GM23248 (cell line): ENCODE results near the gene SLX4IP. TPM values are rescaled to one million over a fixed set of nuclear protein-coding genes. Genes with fewer than 3 reads are reported as not detected.

Experiments
- DNase-seq: peaks from one replicate; pipeline ENCODE4 v3.0.0-alpha.2; 2015
- H2AFZ ChIP-seq: fragments of 200-600 bp; sonication (generic); 2 replicates; pipeline ENCODE4 v1.6.1; 2016; ENCODE audit warnings: antibody characterized with exemption
- H3F3A ChIP-seq: fragments of 200-600 bp; sonication (generic); 2 replicates; pipeline ENCODE4 v1.6.1; 2016; ENCODE audit warnings: mild to moderate bottlenecking, antibody characterized with exemption, mixed run types; ENCODE audit not compliant: insufficient read depth
- H3K27ac ChIP-seq: fragments of 200-600 bp; sonication (generic); 2 replicates; pipeline ENCODE4 v1.5.1; 2016; ENCODE audit warnings: mild to moderate bottlenecking
- H3K27me3 ChIP-seq: fragments of 200-600 bp; sonication (generic); replicated peaks from 2 replicates; pipeline ENCODE4 v1.6.1; 2016; ENCODE audit warnings: mild to moderate bottlenecking; ENCODE audit not compliant: insufficient read depth
- H3K36me3 ChIP-seq: fragments of 200-600 bp; sonication (generic); 2 replicates; pipeline ENCODE4 v1.6.1; 2016; ENCODE audit warnings: low read depth, mild to moderate bottlenecking
- H3K4me1 ChIP-seq: fragments of 200-600 bp; sonication (generic); 2 replicates; pipeline ENCODE4 v1.6.1; 2016; ENCODE audit warnings: mild to moderate bottlenecking; ENCODE audit not compliant: insufficient read depth
- H3K4me2 ChIP-seq: fragments of 200-600 bp; sonication (generic); one replicate; pipeline ENCODE4 v1.6.1; 2016; ENCODE audit warnings: mild to moderate bottlenecking; ENCODE audit not compliant: unreplicated experiment
- H3K4me3 ChIP-seq: fragments of 200-600 bp; sonication (generic); 2 replicates; pipeline ENCODE4 v1.5.1; 2016; ENCODE audit warnings: mild to moderate bottlenecking
- H3K79me2 ChIP-seq: fragments of 200-600 bp; sonication (generic); 2 replicates; pipeline ENCODE4 v1.6.1; 2016; ENCODE audit warnings: mild to moderate bottlenecking; ENCODE audit not compliant: insufficient read depth
- H3K9ac ChIP-seq: fragments of 200-600 bp; sonication (generic); 2 replicates; pipeline ENCODE4 v1.6.1; 2016; ENCODE audit warnings: mild to moderate bottlenecking
- H3K9me2 ChIP-seq: fragments of 200-600 bp; sonication (generic); 2 replicates; pipeline ENCODE4 v1.6.1; 2016; ENCODE audit warnings: mixed run types, mild to moderate bottlenecking, moderate library complexity; ENCODE audit not compliant: insufficient read depth
- H3K9me3 ChIP-seq: fragments of 200-600 bp; sonication (generic); one replicate; pipeline ENCODE4 v1.6.1; 2017; ENCODE audit warnings: low read depth
- H4K20me1 ChIP-seq: fragments of 200-600 bp; sonication (generic); 2 replicates; pipeline ENCODE4 v1.6.0; 2016; ENCODE audit not compliant: insufficient read depth
- EZH2 ChIP-seq: fragments of 200-600 bp; sonication (generic); IDR thresholded peaks from 2 replicates; pipeline ENCODE4 v1.6.1; 2018; ENCODE audit warnings: antibody characterized with exemption, mild to moderate bottlenecking; ENCODE audit not compliant: insufficient read depth, poor library complexity, severe bottlenecking
- EZH2phosphoT487 ChIP-seq: fragments of 200-600 bp; sonication (generic); IDR thresholded peaks from 2 replicates; pipeline ENCODE4 v1.6.1; 2018; ENCODE audit warnings: antibody characterized with exemption, moderate library complexity, mild to moderate bottlenecking, low read depth; ENCODE audit not compliant: insufficient read depth
- WGBS, 2 experiments: methylation state at CpG; one replicate each; pipeline ENCODE4 v1.1.6; 2015 to 2017; ENCODE audit warnings: low lambda C conversion rate in 2 of 2, low coverage in 1 of 2; ENCODE audit errors: missing lambda C conversion rate in 2 of 2; 5-methylcytosine and 5-hydroxymethylcytosine counted together
- in situ Hi-C: fragments of 300-500 bp; cut with MboI; formaldehyde crosslinking; loops from 2 replicates; pipeline ENCODE4 v1.15.0; 2020
- polyA plus RNA-seq: library from polyadenylated mRNA; unstranded; fragments of >200 nt; fragmentation: Nextera tagmentation; extraction: Ambion mirVana; gene quantifications from 2 replicates; pipeline ENCODE4 v1.2.1, GENCODE V29; 2016
- total RNA-seq: library from RNA; depleted of rRNA; stranded (reverse); fragments of >200 nt; shearing (Covaris generic); gene quantifications from 2 replicates; pipeline ENCODE4 v1.2.3, GENCODE V29; 2014

SLX4IP gene
- total and polyA plus RNA-seq, 2 experiments from 2014 or later = 3.7 to 3.9 TPM

DNA sequence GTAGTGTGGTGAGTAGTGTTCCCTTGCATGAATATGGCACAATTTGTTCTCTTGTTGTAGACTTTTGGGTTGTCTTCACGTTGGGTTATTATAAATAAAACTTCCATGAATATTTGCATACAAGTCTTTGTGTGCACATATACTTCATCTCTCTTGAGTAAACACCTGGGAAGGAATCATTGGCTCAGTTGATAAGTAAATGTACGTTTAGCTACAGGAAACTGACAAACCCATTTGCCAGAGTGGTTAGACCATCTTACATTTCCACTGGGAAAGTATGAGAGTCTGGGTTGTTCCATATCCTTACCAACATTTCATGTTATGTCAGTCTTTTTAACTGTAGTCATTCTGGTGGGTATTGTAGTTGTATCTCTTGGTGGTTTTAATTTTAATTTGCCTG is 119.2 kb downstream of the SLX4IP start:
- H3K27me3 ChIP-seq = no peaks in the 10 kb centered on the region
- no peak overlapping the region for H3K4me3 ChIP-seq
- peaks cover 15% of the 10 kb centered on the region for H3F3A ChIP-seq
- no peaks in the 10 kb centered on the region for H4K20me1 ChIP-seq
- WGBS, 2 experiments = 86 to 94% methylated on average over 2 of the region's 2 CpGs
- H3K36me3 ChIP-seq = no peaks in the 10 kb centered on the region
- no peak overlapping the region for H3K27ac ChIP-seq
- H3K9me3 ChIP-seq = no peaks in the 10 kb centered on the region
- H3K4me2 ChIP-seq = no peak overlapping the region
- in situ Hi-C loops = loop anchor here (25.0 kb wide), 1 partner anchor 708 kb away; no protein-coding TSS in a partner anchor
- no peak for DNase-seq
- H3K4me1 ChIP-seq = peaks cover 22% of the 10 kb centered on the region
- H3K9me2 ChIP-seq = no peaks in the 10 kb centered on the region
- H2AFZ ChIP-seq = no peak overlapping the region
- H3K9ac ChIP-seq = no peak overlapping the region
- H3K79me2 ChIP-seq = no peaks in the 10 kb centered on the region
- TF ChIP-seq EZH2phosphoT487 (no peak), EZH2 (no peak)

DNA sequence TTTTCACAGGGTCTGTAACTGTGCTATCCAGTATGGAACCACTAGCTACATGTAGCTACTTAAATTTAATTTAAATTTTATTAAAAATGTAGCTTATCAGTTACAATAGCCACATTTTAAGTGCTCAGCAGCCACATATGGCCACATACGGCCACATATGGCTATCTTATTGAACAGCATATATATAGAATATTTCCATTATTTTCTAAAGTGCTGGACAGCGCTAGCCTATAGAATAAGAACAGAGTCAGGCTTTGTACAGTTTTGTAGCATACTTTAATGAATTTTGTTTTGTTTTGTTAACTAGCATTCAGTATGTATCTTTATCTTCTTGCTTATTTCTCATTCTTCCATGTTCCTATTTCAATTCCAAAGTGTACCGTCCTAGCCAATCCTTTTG is 120.3 kb downstream of the SLX4IP start:
- no peak overlapping the region for H3K4me3 ChIP-seq
- H3K4me1 ChIP-seq = peaks cover 24% of the 10 kb centered on the region
- H3K36me3 ChIP-seq = no peaks in the 10 kb centered on the region
- H3K4me2 ChIP-seq = peak overlapping the region; percentile 39
- peak; percentile 9 for DNase-seq
- no peaks in the 10 kb centered on the region for H4K20me1 ChIP-seq
- 95 to 98% methylated on average over 3 of the region's 3 CpGs for WGBS, 2 experiments
- no peak overlapping the region for H3K9ac ChIP-seq
- H3K9me2 ChIP-seq = no peaks in the 10 kb centered on the region
- no peaks in the 10 kb centered on the region for H3K9me3 ChIP-seq
- no peaks in the 10 kb centered on the region for H3K79me2 ChIP-seq
- TF ChIP-seq EZH2phosphoT487 (no peak), EZH2 (no peak)
- in situ Hi-C loops = loop anchor here (25.0 kb wide), 1 partner anchor 707 kb away; no protein-coding TSS in a partner anchor
- H3K27me3 ChIP-seq = no peaks in the 10 kb centered on the region
- H2AFZ ChIP-seq = no peak overlapping the region
- H3K27ac ChIP-seq = no peak overlapping the region
- H3F3A ChIP-seq = peaks cover 18% of the 10 kb centered on the region

DNA sequence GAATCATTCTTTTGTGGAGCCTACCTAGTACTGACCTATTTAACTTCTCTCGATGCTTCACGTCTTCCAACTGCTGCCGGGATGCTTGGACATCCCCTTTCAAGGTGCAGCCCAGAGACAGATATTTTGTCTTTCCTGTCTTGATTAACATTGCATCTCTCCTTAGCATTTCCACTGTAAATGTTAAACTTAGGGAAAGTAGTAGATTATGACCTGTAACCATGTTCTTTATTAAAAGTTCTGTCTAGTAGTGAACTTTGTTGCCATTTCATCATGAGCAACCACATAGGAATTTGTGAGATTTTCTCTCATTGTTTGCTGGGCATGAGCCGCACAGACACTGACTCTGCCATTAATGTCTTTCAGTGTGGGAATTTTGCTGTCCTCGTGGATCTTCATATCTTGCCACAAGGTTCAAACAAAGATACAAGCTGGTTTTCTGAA is 120.8 kb downstream of the SLX4IP start:
- H3K4me3 ChIP-seq = no peak overlapping the region
- peaks cover 18% of the 10 kb centered on the region for H3F3A ChIP-seq
- no peaks in the 10 kb centered on the region for H3K36me3 ChIP-seq
- H2AFZ ChIP-seq = no peak overlapping the region
- peaks cover 24% of the 10 kb centered on the region for H3K4me1 ChIP-seq
- no peaks in the 10 kb centered on the region for H3K9me2 ChIP-seq
- in situ Hi-C loops = loop anchor here (25.0 kb wide), 1 partner anchor 706 kb away; no protein-coding TSS in a partner anchor
- no peaks in the 10 kb centered on the region for H3K9me3 ChIP-seq
- no peaks in the 10 kb centered on the region for H3K79me2 ChIP-seq
- H3K9ac ChIP-seq = no peak overlapping the region
- peak overlapping the region; percentile 39 for H3K4me2 ChIP-seq
- DNase-seq = peak; percentile 71
- H3K27me3 ChIP-seq = no peaks in the 10 kb centered on the region
- WGBS, 2 experiments = 52 to 57% methylated on average over 5 of the region's 5 CpGs
- TF ChIP-seq EZH2 (no peak), EZH2phosphoT487 (no peak)
- H4K20me1 ChIP-seq = no peaks in the 10 kb centered on the region
- peak overlapping the region; percentile 17; the same call in 1 of the 2 replicates for H3K27ac ChIP-seq

DNA sequence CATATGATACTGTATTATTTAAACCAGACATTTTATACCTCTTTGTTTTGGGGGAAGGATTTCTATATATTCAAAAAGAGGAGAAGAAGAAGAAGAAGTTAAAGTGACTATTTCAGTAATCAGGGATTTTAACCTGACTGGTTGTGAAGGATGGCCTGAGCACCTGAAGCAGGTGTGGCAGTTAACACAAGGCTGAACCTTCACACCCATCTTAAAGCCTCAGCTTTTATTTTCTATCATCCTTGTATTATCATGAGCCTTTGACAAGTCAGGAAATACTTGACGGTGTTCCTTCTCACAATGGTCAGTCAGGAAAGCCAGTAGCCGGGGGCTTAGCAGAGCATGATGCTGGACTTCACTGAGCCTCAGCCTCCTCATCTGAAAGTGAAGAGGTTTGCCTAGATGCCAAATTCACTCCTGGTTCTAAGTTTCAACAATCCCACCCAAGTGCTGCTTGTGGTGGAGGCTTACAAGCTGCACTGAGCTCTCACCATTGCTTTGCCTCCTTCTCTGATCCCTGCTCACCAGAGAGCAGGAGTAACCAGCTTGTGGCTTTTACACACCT is 121.5 kb downstream of the SLX4IP start:
- peak overlapping the region; percentile 17; the same call in 1 of the 2 replicates for H3K27ac ChIP-seq

More for the DNA sequence above, 121.5 kb downstream of the SLX4IP start:
- 98% methylated on average over 2 of the region's 2 CpGs for WGBS, 2 experiments
- Histone ChIP-seq H3K4me3 (no peak overlapping the region), H3K9me3 (no peaks in the 10 kb centered on the region), H3K27me3 (no peaks in the 10 kb centered on the region), H3K4me2 (no peak overlapping the region), H3F3A (peaks cover 18% of the 10 kb centered on the region), H3K79me2 (no peaks in the 10 kb centered on the region), H3K9ac (no peak overlapping the region), H2AFZ (no peak overlapping the region), H3K4me1 (peaks cover 24% of the 10 kb centered on the region), H3K36me3 (no peaks in the 10 kb centered on the region), H3K9me2 (no peaks in the 10 kb centered on the region), H4K20me1 (no peaks in the 10 kb centered on the region)
- in situ Hi-C loops = loop anchor here (25.0 kb wide), 1 partner anchor 706 kb away; no protein-coding TSS in a partner anchor
- TF ChIP-seq EZH2phosphoT487 = no peak
- no peak for TF ChIP-seq EZH2
- no peak for DNase-seq
